Raji (cell line): Measurements from ENCODE around the gene ARGLU1.

Experiments used
- POLR2A ChIP-seq: IDR thresholded peaks from 2 replicates; pipeline ENCODE4 v1.6.1; 2011; ENCODE audit warnings: low read depth, low read length, control low read depth; ENCODE audit not compliant: insufficient read depth

Gene ARGLU1

DNA sequence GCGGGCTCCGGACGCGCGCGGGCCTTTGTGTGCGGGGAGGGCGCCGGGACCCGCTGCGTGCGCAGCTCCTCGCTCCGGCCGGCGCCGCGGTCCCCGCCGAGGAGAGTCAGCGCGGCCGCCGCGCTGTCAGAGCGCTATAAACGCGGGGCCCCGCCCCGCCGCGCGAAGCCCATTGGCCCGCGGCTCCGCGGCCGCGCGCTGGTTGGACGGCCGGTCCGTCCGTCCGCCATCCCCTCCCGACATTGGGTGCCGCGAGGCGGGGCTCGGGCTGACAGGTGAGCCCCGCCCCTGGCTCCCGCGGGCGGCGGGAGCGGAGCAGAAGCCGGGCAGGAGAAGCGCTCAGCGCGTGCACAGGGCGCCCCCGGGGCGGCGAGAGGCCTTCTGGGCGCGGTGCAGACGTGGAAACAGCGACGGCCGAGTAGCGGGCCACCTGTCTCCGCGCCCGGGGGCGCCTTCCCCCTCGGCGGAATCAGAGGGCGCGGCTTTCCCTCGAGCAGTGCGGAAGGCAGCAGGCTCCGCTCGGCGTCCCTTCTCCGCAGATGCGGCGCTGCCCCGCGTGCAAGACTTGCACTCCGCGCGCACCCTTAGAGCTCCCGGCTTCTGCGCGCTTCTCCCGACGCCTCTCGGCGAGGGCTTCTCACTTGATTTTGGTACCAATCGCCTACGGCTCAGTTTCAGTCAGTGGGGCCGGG is 32.2 kb downstream of the ARGLU1 start, which contains the start of gene EFNB2:
Gene EFNB2 (minus strand): TSS at position 111 of the 692 bp plus-strand sequence. CDS start 698 bp downstream, outside the sequence.
- TF ChIP-seq POLR2A: no peak

GRCh38 chr13:106534639-106535551 is 33.0 kb downstream of the ARGLU1 start:
- no peak for TF ChIP-seq POLR2A

DNA sequence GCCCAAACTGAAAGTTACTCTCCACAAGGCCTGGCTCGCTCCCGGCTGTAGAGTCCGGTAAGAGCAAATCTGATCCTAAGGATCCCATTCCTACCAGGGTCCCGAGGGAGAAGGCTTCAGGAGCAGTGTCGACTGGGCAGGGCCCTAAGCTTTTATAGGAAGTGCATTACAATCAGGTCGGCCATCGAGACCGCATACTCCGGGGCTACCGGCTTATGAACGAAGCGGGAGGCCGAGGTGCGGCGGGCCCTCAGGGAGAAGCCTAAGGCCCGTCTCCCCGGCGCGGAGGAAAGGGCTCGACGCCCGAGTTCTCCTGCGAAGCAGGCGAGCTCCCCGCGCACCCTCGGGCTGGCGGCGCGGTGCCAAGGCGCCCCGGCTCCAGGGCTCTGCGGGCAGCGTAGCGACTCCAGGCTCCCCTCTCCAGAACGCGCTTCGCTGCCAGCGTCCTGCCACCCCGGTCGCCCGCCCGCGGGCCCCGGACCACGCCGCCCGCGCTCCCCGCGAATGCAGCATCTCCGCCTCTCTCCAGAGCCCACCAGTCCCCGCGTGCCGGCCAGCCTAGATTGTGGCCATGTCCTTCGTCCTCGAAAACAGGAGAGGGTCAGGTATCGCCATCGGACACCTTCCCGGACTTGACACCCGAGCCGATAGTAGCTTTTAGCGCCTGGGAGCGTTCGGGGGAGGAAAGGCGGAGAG is 33.8 kb downstream of the ARGLU1 start:
- TF ChIP-seq POLR2A: no peak

DNA sequence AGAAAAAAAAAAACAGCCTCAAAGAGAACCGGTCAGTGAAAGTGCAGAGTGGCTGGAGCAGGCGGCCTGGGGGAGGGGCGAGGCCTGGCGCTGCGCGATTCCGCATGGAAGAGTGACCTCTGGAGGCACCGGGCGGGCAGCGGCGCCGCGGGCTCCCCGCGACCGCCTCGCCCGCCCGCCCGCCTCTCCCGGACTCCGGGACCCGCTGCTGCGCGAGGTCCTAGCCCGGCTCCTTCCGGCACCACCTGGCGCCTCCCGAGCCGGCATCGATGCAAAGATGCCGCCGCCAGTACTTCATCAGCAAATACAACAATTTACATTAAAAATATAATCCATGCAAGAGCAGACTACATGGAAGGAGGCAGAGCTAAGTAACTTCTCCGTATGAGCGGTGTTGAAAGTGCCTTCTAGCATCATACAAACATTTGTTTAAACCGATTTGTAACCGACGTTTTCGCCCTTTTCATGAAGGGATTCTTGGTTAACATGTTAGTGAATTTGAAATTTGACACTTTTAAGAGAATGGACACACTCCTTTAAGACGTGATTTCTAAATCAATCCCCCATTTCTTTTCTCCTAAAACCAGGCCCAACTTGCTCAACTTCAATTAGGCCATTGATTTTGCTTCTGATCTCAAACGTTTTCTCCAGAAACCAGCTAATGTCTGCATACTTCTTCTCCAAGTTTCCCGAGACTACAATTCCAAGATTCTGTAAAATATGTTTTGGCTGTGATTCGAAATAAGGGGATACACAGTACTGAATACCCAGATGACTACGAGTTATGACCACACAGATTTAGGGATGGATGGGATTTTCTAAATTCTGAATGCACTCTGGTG is 34.6 kb downstream of the ARGLU1 start:
- no peak for TF ChIP-seq POLR2A

DNA sequence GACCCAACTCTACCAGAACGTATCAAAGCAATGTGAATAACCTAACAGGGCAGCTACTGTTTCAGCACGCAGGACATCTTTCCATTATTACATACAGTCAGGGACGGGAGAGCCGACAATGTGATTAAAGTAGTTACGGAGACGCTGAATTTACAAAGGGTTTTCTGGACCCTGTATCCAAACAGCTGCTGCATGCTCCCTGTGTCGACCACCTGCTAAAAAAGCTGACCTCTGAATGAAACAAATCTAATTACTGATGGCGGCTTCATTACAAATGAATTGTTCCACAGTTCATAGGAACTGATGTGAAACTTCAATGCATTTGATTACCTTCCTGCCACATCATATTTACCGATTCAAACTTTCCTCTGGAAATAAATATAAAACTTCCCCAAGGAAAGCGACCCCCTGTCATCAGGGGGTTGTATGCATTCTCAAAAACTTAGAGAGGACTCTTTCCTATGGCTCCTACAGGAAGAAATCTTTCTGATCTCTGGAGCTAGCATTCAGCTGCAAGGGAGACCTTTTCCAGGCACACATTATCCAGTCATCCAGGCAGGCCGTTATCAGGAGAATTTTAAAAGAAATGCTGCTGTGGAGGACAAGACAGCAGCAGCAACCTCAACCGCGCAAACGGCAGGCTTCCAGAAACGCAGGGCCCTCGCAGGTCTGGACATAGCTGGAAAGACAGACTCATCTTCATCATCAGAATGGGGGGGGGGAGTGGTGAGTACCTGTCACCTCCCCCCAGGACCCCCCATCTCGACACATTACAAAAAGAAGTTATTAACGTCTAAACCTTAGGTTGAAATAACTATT is 35.6 kb downstream of the ARGLU1 start:
- TF ChIP-seq POLR2A: no peak

DNA sequence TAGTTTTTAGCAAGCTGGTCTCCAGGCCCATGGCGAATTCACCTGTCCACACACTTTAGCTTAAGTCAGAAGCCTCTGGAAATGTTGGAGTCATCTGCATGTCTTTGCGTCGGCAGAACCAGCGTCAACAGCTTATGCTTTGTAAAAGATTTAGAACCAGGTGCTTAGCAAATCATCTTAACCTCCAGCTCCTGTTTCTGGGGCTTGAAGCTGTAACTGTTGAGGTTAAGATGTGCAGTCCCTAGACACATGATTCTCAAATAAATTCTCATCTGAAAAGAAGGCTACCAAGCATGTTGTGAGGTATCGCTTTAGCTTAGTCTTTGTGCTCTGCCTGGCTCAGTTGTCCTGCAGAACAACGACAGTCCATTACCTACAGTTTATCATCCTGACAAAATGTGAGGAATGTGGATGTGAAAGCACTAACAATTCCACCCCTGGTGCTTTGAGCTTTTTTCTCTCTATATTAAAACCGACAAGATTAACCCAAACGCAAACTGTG is 36.9 kb downstream of the ARGLU1 start:
- TF ChIP-seq POLR2A: no peak

GRCh38 chr13:106530171-106530851 is 37.6 kb downstream of the ARGLU1 start:
- no peak for TF ChIP-seq POLR2A

- no peak for TF ChIP-seq POLR2A
These were observed 38.3 kb downstream of the ARGLU1 start for GRCh38 chr13:106529415-106530170.

- TF ChIP-seq POLR2A: no peak
These were observed 39.1 kb downstream of the ARGLU1 start for GRCh38 chr13:106528718-106529414.

DNA sequence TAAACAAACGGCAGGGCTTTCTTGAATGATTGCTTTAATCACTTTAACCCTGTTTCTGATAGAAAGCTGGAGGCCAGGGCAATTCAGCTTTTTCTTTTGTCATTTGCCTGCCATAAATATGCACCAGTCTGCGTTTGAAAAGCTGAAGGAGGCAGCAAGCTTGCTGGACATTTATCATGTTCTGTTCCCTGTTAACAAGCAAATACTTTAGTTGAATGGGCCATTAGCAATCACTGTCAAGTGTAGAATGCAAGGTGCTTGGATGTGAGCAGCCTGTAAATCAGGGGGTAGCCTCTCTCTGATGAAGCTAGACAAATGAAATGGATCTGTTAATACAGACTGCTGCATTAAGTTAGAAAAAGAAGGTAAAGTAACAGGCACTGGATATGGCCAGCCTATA is 40.1 kb downstream of the ARGLU1 start:
- no peak for TF ChIP-seq POLR2A

DNA sequence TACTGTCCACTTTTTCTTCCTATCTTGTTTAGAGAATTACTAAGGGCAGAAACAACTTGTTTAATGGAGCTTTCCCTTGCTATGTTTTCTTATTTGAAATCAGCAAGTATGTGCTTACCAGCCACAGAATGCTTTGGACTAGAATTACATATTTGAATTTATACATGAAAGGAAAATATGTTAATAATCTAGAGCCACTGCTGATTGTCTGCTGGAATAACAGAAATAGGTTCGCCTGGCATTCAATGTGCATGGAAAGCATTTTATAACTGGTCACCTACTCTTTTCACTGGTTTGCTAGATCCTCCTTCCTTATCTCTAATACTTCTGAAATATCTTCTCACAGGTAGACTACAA is 40.5 kb downstream of the ARGLU1 start:
- no peak for TF ChIP-seq POLR2A

GRCh38 chr13:106526738-106527444 is 41.0 kb downstream of the ARGLU1 start:
- TF ChIP-seq POLR2A: no peak

DNA sequence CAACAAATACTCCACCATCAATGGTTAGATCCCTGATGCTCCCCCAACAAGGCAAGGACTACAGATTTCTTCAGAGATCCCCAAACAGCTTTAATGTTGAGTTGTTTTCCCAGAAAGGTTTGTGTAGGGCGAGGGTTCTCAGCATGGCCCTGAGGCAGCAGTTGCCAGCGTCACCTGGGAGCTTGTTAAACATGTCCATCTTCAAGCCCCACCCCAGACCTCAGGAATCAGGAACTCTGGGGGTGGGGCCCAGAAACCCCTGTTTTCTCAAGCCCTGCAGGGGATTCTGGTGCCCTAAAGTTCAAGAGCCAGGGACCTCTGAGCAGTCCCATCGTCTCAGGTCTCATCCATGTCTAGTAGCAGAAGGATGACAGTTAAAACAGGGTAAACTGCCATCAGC is 42.1 kb downstream of the ARGLU1 start:
- TF ChIP-seq POLR2A: no peak
